Measurements from ENCODE around the gene COP1. TPM values are rescaled to one million over a fixed set of nuclear protein-coding genes. Genes with fewer than 3 reads are reported as not detected.

Gene COP1
- polyA plus RNA-seq, 2 of the 4 experiments (the other 2 are of a cell fraction) = 21.9 to 42.0 TPM

DNA sequence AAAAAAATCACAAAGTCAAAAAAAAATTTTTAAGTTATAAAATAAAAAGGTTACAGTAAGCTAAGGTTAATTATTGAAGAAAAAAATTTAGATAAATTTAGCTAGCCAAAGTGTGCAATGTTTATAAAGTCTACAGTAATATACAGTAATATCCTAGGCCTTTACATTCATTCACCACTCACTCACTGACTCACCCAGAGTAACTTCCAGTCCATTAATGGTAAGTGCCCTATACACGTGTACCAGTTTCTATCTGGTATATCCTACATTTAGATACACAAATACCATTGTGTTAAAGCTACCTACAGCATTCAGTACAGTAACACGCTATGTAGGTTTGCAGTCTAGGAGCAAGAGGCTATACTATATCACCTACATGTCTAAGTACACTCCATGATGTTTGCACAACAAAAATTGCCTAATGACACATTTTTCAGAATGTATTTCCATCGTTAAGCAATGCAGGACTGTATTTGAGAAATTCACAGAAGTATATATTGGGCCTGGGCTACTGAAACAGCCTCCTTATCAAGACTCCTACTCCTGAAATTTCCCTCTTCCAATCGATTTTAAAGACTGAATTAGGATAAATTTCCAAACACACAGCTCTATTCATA lies 155.1 kb downstream of the COP1 start:
- no peak overlapping the region for H3K4me3 ChIP-seq
- POLR2A ChIA-PET = no interaction called here
- H3K4me2 ChIP-seq = no peak overlapping the region
- DNase-seq (ENCODE audit: low read depth in 1 of 2, low spot score in 1 of 2) (no peak), FAIRE-seq (peak; percentile 18), ATAC-seq (no peak; a peak in 1 of 6 replicates)
- no peak overlapping the region for H3K27ac ChIP-seq
- peaks cover 6% of the 10 kb centered on the region; the same call in 1 of the 3 replicates for H3K4me1 ChIP-seq
- H3K9me3 ChIP-seq = no peaks in the 10 kb centered on the region
- WGBS (ENCODE audit: missing lambda C conversion rate) = 59% methylated on average over 4 of the region's 4 CpGs
- no peak for TF ChIP-seq KDM5A (IDR thresholded peaks at IDR 0.05)
- no peak for TF ChIP-seq POLR2A (IDR thresholded peaks at IDR 0.05; ENCODE audit: low read length)
- no peak for TF ChIP-seq PHF8 (IDR thresholded peaks at IDR 0.05; ENCODE audit: borderline replicate concordance, low read depth)
- TF ChIP-seq MAZ (IDR thresholded peaks at IDR 0.05; ENCODE audit: borderline replicate concordance, low read depth, low read length) = no peak
- no peak for TF ChIP-seq HOXB5 (CRISPR knock-in tag; IDR thresholded peaks at IDR 0.05)
- TF ChIP-seq CTCF (IDR thresholded peaks at IDR 0.05) = no peak
- TF ChIP-seq, protein P1, sequence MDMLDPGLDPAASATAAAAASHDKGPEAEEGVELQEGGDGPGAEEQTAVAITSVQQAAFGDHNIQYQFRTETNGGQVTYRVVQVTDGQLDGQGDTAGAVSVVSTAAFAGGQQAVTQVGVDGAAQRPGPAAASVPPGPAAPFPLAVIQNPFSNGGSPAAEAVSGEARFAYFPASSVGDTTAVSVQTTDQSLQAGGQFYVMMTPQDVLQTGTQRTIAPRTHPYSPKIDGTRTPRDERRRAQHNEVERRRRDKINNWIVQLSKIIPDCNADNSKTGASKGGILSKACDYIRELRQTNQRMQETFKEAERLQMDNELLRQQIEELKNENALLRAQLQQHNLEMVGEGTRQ (IDR thresholded peaks at IDR 0.05) = no peak
- no peak for TF ChIP-seq NR3C1 (IDR thresholded peaks at IDR 0.05)
- no peak for TF ChIP-seq HES2 (IDR thresholded peaks at IDR 0.05)
- TF ChIP-seq, protein P2, sequence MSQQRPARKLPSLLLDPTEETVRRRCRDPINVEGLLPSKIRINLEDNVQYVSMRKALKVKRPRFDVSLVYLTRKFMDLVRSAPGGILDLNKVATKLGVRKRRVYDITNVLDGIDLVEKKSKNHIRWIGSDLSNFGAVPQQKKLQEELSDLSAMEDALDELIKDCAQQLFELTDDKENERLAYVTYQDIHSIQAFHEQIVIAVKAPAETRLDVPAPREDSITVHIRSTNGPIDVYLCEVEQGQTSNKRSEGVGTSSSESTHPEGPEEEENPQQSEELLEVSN (IDR thresholded peaks at IDR 0.05; ENCODE audit: borderline replicate concordance, low read depth) = no peak
- TF ChIP-seq CHD2 (IDR thresholded peaks at IDR 0.05; ENCODE audit: low read length, partially characterized antibody) = no peak
- no peak for TF ChIP-seq JUN (IDR thresholded peaks at IDR 0.05)
- no peak for TF ChIP-seq FOSL2 (IDR thresholded peaks at IDR 0.05)
- TF ChIP-seq FOSL2 (CRISPR knock-in tag; IDR thresholded peaks at IDR 0.05) = no peak
- no peak for TF ChIP-seq ZFP36 (IDR thresholded peaks at IDR 0.05; ENCODE audit: borderline replicate concordance, partially characterized antibody)
- no peak for TF ChIP-seq HOXA7 (CRISPR knock-in tag; IDR thresholded peaks at IDR 0.05)
- no peak for TF ChIP-seq BHLHE40 (IDR thresholded peaks at IDR 0.05; ENCODE audit: low read depth, low read length)
- no peak for TF ChIP-seq HDAC2 (IDR thresholded peaks at IDR 0.05)
- TF ChIP-seq, protein P3, sequence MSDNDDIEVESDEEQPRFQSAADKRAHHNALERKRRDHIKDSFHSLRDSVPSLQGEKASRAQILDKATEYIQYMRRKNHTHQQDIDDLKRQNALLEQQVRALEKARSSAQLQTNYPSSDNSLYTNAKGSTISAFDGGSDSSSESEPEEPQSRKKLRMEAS (IDR thresholded peaks at IDR 0.05) = no peak
- TF ChIP-seq RAD21 (conservative IDR thresholded peaks at IDR 0.05 in 1 of 2, IDR thresholded peaks at IDR 0.05 in 1 of 2) = no peak
- no peak for TF ChIP-seq TFCP2L1 (CRISPR knock-in tag; IDR thresholded peaks at IDR 0.05)
- CTCF ChIA-PET = no interaction called here

GRCh38 chr1:176051402-176051801 lies 155.7 kb downstream of the COP1 start:
- FAIRE-seq = no peak
- H3K9me3 ChIP-seq = no peaks in the 10 kb centered on the region
- no peak for ATAC-seq
- 91% methylated on average over 3 of the region's 3 CpGs for WGBS (ENCODE audit: missing lambda C conversion rate)
- no peak overlapping the region for H3K27ac ChIP-seq
- no peak overlapping the region for H3K4me2 ChIP-seq
- DNase-seq (ENCODE audit: low read depth in 1 of 2, low spot score in 1 of 2) = no peak
- TF ChIP-seq FOXS1 (CRISPR knock-in tag; IDR thresholded peaks at IDR 0.05) (no peak), CEBPB (IDR thresholded peaks at IDR 0.05) (no peak), HOXB13 (CRISPR knock-in tag; IDR thresholded peaks at IDR 0.05; ENCODE audit: low read depth) (no peak), KDM5A (IDR thresholded peaks at IDR 0.05) (no peak), ZFP36 (IDR thresholded peaks at IDR 0.05; ENCODE audit: borderline replicate concordance, partially characterized antibody) (no peak), PHF8 (IDR thresholded peaks at IDR 0.05; ENCODE audit: borderline replicate concordance, low read depth) (no peak), FOSB (CRISPR knock-in tag; IDR thresholded peaks at IDR 0.05) (no peak), EHF (CRISPR knock-in tag; IDR thresholded peaks at IDR 0.05) (no peak), RAD21 (conservative IDR thresholded peaks at IDR 0.05 in 1 of 2, IDR thresholded peaks at IDR 0.05 in 1 of 2) (no peak), SREBF2 (IDR thresholded peaks at IDR 0.05) (no peak), RNF2 (IDR thresholded peaks at IDR 0.05; ENCODE audit: borderline replicate concordance, low read depth) (no peak), NR3C1 (IDR thresholded peaks at IDR 0.05) (no peak), CHD4 (IDR thresholded peaks at IDR 0.05; ENCODE audit: borderline replicate concordance) (no peak), FOSL2 (IDR thresholded peaks at IDR 0.05) (no peak), FOSL2 (CRISPR knock-in tag; IDR thresholded peaks at IDR 0.05) (no peak), RCOR1 (IDR thresholded peaks at IDR 0.05; ENCODE audit: low read depth, low read length) (no peak), HDAC2 (IDR thresholded peaks at IDR 0.05) (no peak), ESRRA (IDR thresholded peaks at IDR 0.05; ENCODE audit: borderline replicate concordance, low read length) (no peak)
- H3K4me3 ChIP-seq = no peak overlapping the region
- CTCF ChIA-PET = interaction anchor here (0.6 kb wide), 1 partner anchor 307 kb away, joined by 3 read pairs; no protein-coding TSS in a partner anchor
- POLR2A ChIA-PET = no interaction called here
- peaks cover 6% of the 10 kb centered on the region; the same call in 1 of the 3 replicates for H3K4me1 ChIP-seq

All from A549 (cell line).